ENCODE data around the gene HAUS2.
"Not testable (repeated sequence)": the region's sequence is repeated elsewhere in the genome, so short reads cannot be mapped to it uniquely, and the experiment has no call there.

The HAUS2 gene

GRCh38 chr15:42576040-42576594 lies 27.5 kb downstream of the HAUS2 start:
- no peak for DNase-seq

GRCh38 chr15:42576776-42577175 lies 28.1 kb downstream of the HAUS2 start:
- DNase-seq = no peak

- no peak for DNase-seq
Measured at GRCh38 chr15:42577514-42578031, 28.9 kb downstream of the HAUS2 start.

GRCh38 chr15:42578984-42579537 lies 30.4 kb downstream of the HAUS2 start:
- DNase-seq = no peak

- peak; percentile 77 for DNase-seq
Measured at GRCh38 chr15:42581272-42581730, 32.7 kb downstream of the HAUS2 start.

GRCh38 chr15:42582569-42583375 lies 34.1 kb downstream of the HAUS2 start:
- DNase-seq = no peak

GRCh38 chr15:42584031-42584765 lies 35.6 kb downstream of the HAUS2 start:
- no peak for DNase-seq

GRCh38 chr15:42590619-42591237 lies 42.1 kb downstream of the HAUS2 start:
- no peak for DNase-seq

GRCh38 chr15:42591238-42591934 lies 42.7 kb downstream of the HAUS2 start:
- no peak for DNase-seq

- DNase-seq = no peak
Measured at GRCh38 chr15:42592716-42593115, 44.1 kb downstream of the HAUS2 start.

GRCh38 chr15:42593143-42593542 lies 44.5 kb downstream of the HAUS2 start:
- DNase-seq = no peak

- DNase-seq = no peak
Measured at GRCh38 chr15:42594095-42594494, 45.5 kb downstream of the HAUS2 start.

- DNase-seq = no peak
Measured at GRCh38 chr15:42595626-42596240, 47.1 kb downstream of the HAUS2 start.

GRCh38 chr15:42601316-42601715 lies 52.7 kb downstream of the HAUS2 start:
- not testable (repeated sequence) for DNase-seq

GRCh38 chr15:42602501-42602900 lies 53.9 kb downstream of the HAUS2 start:
- no peak for DNase-seq

GRCh38 chr15:42603978-42604377 lies 55.3 kb downstream of the HAUS2 start:
- DNase-seq = no peak

GRCh38 chr15:42604894-42605744 lies 56.5 kb downstream of the HAUS2 start:
- peak; percentile 11 for DNase-seq

GRCh38 chr15:42605796-42606195 lies 57.2 kb downstream of the HAUS2 start:
- no peak for DNase-seq

- peak; percentile 53 for DNase-seq
Measured at GRCh38 chr15:42608110-42608531, 59.5 kb downstream of the HAUS2 start.

- no peak for DNase-seq
Measured at GRCh38 chr15:42608752-42609488, 60.3 kb downstream of the HAUS2 start.

All from CD4-positive, alpha-beta T cell treated with Interleukin-21 for 1 hour (primary cell).